Measurements from ENCODE around the gene TRAPPC3.

DNA sequence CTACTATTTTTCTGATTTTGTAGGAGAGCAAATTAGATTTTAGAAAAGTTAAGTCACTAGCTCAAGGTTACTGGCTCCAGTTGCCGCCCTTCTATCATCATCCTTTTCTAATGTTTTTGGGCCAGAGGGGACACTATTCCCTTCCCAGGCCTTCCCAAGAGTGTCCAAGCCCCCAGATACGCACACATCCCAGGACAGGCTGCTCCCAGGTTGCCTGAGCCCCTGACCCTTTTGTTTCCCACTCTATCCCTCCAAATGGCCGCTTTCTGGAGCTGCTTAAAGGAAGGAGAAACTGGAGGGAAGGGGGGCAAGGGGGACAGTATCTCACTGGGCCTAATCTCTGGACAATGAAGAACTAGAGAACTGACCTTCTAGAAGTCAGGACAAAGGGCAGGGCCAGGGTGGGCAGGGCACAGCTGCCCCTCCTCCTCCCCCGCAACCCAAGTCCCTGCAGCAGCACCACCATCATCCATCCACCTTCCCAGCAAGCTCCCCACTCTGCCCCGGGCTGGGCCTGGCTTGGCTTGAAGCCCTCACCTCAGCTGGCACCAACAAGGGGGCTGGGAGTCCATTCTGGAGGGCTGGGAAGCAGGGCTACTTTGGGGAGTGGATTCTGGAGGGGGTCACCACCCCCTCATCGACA lies 5.6 kb upstream of the TRAPPC3 start:
- TF ChIP-seq CTCF (optimal IDR thresholded peaks at IDR 0.05 in 1 of 3, IDR thresholded peaks at IDR 0.05 in 1 of 3, conservative IDR thresholded peaks at IDR 0.05 in 1 of 3; ENCODE audit: extremely low read depth in 1 of 3, insufficient read depth in 2 of 3, low read length in 3 of 3) (no peak), EZH2 (IDR thresholded peaks at IDR 0.05; ENCODE audit: low read length) (no peak)

Measured in keratinocyte (primary cell).